CD8-positive, alpha-beta memory T cell (primary cell): ENCODE data around the gene TNP2. TPM values are rescaled to one million over a fixed set of nuclear protein-coding genes. Genes with fewer than 3 reads are reported as not detected.
A peak's percentile ranks its signal among the peaks of the same experiment; 100 is the strongest.
"Not testable (repeated sequence)": the region's sequence is repeated elsewhere in the genome, so short reads cannot be mapped to it uniquely, and the experiment has no call there.

Experiments
- CTCF ChIA-PET: fragments of 350-600 bp; sonication (Branson Sonifier 250); formaldehyde crosslinking; loops from one replicate; lab custom pipeline; 2021; ENCODE audit warnings: antibody characterized with exemption; lab: Charles Lee
- POLR2A ChIA-PET: fragments of 350-600 bp; sonication (Branson Sonifier 250); formaldehyde crosslinking; loops from one replicate; lab custom pipeline; 2021; ENCODE audit warnings: antibody characterized with exemption; lab: Charles Lee
- DNase-seq, 5 donors: peaks; one replicate each; pipeline versions ENCODE4 v3.0.0 to v3.0.0-alpha.2; 2020 to 2022; ENCODE audit warnings: mixed read lengths in 1 of 5
- H3K27ac ChIP-seq: one replicate; pipeline ENCODE4 v1.7.0; 2013; ENCODE audit warnings: low read depth, mild to moderate bottlenecking, low read length, moderate library complexity
- H3K27me3 ChIP-seq: 2 replicates; pipeline ENCODE4 v1.7.0; 2013; ENCODE audit warnings: low read length, mild to moderate bottlenecking; ENCODE audit not compliant: insufficient read depth, poor library complexity, severe bottlenecking
- H3K36me3 ChIP-seq: 2 replicates; pipeline ENCODE4 v1.7.0; 2013; ENCODE audit warnings: mild to moderate bottlenecking, low read length, moderate library complexity; ENCODE audit not compliant: insufficient read depth
- H3K4me1 ChIP-seq: 2 replicates; pipeline ENCODE4 v1.7.0; 2013; ENCODE audit warnings: mild to moderate bottlenecking, low read length, moderate library complexity; ENCODE audit not compliant: insufficient read depth
- H3K4me3 ChIP-seq: 2 replicates; pipeline ENCODE4 v1.7.0; 2013; ENCODE audit warnings: mild to moderate bottlenecking, low read length
- H3K9me3 ChIP-seq: 2 replicates; pipeline ENCODE4 v1.7.0; 2013; ENCODE audit warnings: mild to moderate bottlenecking, low read length
- H3K27ac Mint-ChIP-seq, 8 donors: one replicate each; pipeline ENCODE4 v1.8.0; 2020 to 2021; ENCODE audit warnings: mixed read lengths in 8 of 8, mild to moderate bottlenecking in 6 of 8, inconsistent platforms in 3 of 8, moderate library complexity in 3 of 8
- H3K27me3 Mint-ChIP-seq, 2 donors: one replicate each; pipeline ENCODE4 v1.8.0; 2020 to 2021; ENCODE audit warnings: mixed read lengths in 2 of 2, mild to moderate bottlenecking in 1 of 2, moderate library complexity in 1 of 2
- H3K36me3 Mint-ChIP-seq, 3 donors: one replicate each; pipeline ENCODE4 v1.8.0; 2020 to 2021; ENCODE audit warnings: mixed read lengths in 3 of 3, inconsistent platforms in 1 of 3, mild to moderate bottlenecking in 1 of 3
- H3K4me1 Mint-ChIP-seq, 3 donors: one replicate each; pipeline ENCODE4 v1.8.0; 2020 to 2021; ENCODE audit warnings: mixed read lengths in 3 of 3, inconsistent platforms in 1 of 3, mild to moderate bottlenecking in 1 of 3
- H3K4me3 Mint-ChIP-seq, 7 donors: one replicate each; pipeline ENCODE4 v1.8.0; 2020 to 2021; ENCODE audit warnings: mixed read lengths in 7 of 7, mild to moderate bottlenecking in 6 of 7, moderate library complexity in 4 of 7, inconsistent platforms in 2 of 7
- H3K9me3 Mint-ChIP-seq, 5 donors: one replicate each; pipeline ENCODE4 v1.8.0; 2020 to 2022; ENCODE audit warnings: mixed read lengths in 5 of 5, mild to moderate bottlenecking in 3 of 5, moderate library complexity in 2 of 5, inconsistent platforms in 1 of 5
- polyA plus RNA-seq: library from polyadenylated mRNA; unstranded; fragments of 300-500 nt; fragmentation: Illumina TruSeq; gene quantifications from one replicate; pipeline ENCODE4 v1.2.3, GENCODE V29; 2021
- total RNA-seq, 2 experiments: library from RNA; stranded (reverse); gene quantifications; one replicate each; pipeline ENCODE4 v1.2.3, GENCODE V29; 2021

The TNP2 gene
- total and polyA plus RNA-seq, 3 experiments from 2014 or later, result not detected

DNA sequence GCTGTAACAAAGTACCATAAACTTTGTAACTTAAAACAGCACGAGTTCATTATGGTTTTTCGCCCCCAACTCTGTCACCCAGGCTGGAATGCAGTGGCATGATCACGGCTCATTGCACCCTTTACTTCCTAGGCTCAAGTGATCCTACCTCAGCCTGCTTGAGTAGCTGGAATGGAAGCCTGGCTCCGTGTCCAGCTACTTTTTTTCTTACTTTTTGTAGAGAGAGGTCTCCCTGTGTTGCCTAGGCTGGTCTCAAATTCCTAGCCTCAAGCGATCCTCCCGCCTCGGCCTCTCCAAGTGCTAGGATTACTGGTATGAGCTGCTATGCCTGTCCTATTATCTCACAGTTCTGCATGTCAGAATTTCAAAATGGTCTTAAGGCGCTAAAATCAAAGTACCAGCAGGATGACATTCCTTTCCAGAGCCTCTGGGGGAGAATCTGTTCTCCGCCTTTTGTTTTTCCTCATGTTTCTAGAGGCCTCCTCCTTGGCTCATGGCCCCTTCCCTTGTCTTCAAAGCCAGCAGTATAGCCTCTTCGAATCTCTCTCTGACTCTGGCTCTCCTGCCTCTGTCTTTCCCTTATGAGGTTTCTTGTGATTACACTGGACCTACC lies 22.1 kb upstream of the TNP2 start:
- ChIA-PET POLR2A (no interaction called here), CTCF (interaction anchor here (0.7 kb wide), 1 partner anchor 65 kb away, joined by 3 read pairs; no protein-coding TSS in a partner anchor)
- Mint-ChIP-seq H3K4me1 (no peaks in the 10 kb centered on the region), H3K27ac (no peak overlapping the region), H3K9me3 (no peaks in the 10 kb centered on the region), H3K4me3 (no peak overlapping the region), H3K36me3 (peaks cover 0 to 4% (median 0%) of the 10 kb centered on the region in 3 donors), H3K27me3 (peaks cover 17 to 32% of the 10 kb centered on the region in 2 donors)
- Histone ChIP-seq H3K9me3 (no peaks in the 10 kb centered on the region), H3K4me1 (no peaks in the 10 kb centered on the region), H3K4me3 (no peak overlapping the region), H3K27ac (no peak overlapping the region), H3K36me3 (no peaks in the 10 kb centered on the region), H3K27me3 (peaks cover 3% of the 10 kb centered on the region)
- no peak for DNase-seq

DNA sequence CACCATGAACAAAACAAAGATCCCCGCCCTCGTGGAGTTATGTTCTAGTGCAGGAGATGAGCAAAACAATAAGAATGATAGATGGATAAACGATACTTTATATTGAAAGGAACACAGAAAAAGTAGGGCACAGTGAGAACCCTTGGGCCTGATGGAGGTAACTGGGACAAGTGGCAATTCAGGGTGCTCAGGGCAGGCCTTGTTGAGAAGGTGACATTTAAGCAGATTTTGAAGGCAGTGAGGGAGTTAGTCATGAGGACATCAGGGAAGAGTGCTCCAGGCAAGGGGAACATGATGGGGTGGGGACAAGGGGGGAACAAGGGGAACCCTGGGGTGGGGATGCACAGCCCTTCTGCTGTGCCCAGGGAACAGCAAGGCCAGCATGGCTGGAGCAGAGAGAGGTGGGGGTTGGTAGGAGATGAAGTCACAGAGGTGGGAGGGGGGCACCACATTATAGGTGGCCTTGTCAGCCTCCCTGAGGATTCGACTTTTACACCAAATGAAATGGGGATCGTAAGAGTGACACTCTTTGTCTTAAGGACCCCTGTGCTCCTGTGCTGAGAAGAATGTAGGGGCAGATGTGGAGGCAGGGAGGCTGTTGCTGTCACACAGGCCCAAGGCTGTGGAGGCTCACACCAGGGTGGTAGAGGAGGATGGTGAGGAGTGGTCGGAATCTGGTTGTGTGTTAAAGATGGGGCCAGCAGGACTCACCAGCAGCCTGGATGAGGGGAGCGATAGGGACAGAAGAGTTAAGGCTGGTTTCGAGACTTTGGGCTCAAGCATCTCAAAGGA lies 21.2 kb upstream of the TNP2 start:
- H3K4me1 Mint-ChIP-seq, result no peaks in the 10 kb centered on the region
- peak overlapping the region in 1 of 8 donors; percentile 51 for H3K27ac Mint-ChIP-seq
- no peak overlapping the region for H3K27ac ChIP-seq
- no peaks in the 10 kb centered on the region for H3K36me3 ChIP-seq
- peaks cover 17 to 32% of the 10 kb centered on the region in 2 donors for H3K27me3 Mint-ChIP-seq
- no peak for DNase-seq
- H3K9me3 Mint-ChIP-seq, result no peaks in the 10 kb centered on the region
- H3K4me3 Mint-ChIP-seq, result no peak overlapping the region
- no peaks in the 10 kb centered on the region for H3K4me1 ChIP-seq
- peaks cover 3% of the 10 kb centered on the region for H3K27me3 ChIP-seq
- no peak overlapping the region for H3K4me3 ChIP-seq
- ChIA-PET POLR2A (no interaction called here), CTCF (no interaction called here)
- H3K9me3 ChIP-seq, result no peaks in the 10 kb centered on the region
- peaks cover 0 to 4% (median 0%) of the 10 kb centered on the region in 3 donors for H3K36me3 Mint-ChIP-seq

DNA sequence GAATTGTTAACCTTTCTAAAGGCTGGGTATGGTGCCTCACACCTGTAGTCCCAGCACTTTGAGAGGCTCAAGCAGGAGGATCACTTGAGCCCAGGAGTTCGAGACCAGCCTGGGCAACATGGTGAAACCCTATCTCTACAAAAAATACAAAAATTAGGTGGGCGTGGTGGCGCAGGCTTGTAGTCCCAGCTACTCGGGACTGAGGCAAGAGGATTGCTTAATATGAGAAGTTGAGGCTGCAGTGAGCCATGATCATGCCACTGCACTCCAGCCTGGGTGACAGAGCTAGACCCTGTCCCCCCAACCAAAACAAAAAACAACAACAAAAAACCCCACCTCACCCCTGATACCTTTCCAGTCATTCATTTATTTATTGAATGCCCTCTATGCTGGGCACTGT lies 20.6 kb upstream of the TNP2 start:
- H3K36me3 ChIP-seq, H3K4me3 ChIP-seq, H3K4me1 ChIP-seq, H3K27ac Mint-ChIP-seq, POLR2A ChIA-PET, H3K27me3 ChIP-seq, H3K4me1 Mint-ChIP-seq, H3K9me3 ChIP-seq, H3K27ac ChIP-seq, H3K36me3 Mint-ChIP-seq, H3K4me3 Mint-ChIP-seq, H3K9me3 Mint-ChIP-seq, CTCF ChIA-PET, DNase-seq: not testable (repeated sequence)
- peaks cover 17 to 27% of the 10 kb centered on the region in 2 donors for H3K27me3 Mint-ChIP-seq

DNA sequence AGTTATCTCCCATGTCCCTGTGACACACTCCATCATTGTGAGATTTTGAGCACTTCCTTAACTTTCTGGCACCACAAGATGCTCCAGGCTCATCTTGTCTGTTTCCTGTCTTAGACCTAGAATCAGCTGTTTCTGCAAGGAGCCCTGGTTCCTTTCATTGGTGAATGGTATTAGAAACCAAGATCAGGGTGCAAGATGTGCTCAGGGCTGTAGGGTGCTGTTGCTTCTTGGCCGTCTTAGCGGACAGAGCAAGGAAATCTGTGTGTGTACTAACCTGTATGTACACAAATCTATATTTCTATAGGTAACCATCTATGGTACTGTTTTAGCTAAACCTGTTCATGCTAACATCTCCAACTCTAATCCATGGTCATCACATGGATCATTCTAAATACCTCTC lies 20.1 kb upstream of the TNP2 start:
- peaks cover 3% of the 10 kb centered on the region for H3K27me3 ChIP-seq
- peaks cover 0 to 4% (median 0%) of the 10 kb centered on the region in 3 donors for H3K36me3 Mint-ChIP-seq

DNA sequence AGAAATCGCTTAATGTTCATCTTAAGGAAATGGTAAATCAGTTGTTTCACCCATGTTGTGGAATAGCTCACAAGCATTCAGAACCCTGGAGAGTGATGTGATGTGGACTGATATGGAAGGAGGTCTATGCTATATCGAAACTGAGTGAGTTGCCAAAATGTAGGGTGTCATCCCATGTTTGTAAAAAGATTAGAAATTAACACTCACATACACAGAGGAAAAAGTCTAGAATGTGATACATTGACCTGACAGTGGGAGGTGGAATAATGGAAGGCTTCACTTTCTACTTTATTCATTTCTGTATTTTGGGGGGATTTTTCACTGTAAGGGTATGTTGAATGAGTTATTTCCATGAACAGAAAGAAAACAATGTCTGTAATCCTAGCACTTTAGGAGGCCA lies 16.7 kb upstream of the TNP2 start:
- peaks cover 15 to 22% of the 10 kb centered on the region in 2 donors for H3K27me3 Mint-ChIP-seq
- no peaks in the 10 kb centered on the region for H3K4me1 Mint-ChIP-seq
- Histone ChIP-seq H3K36me3 (no peaks in the 10 kb centered on the region), H3K27me3 (no peaks in the 10 kb centered on the region), H3K9me3 (no peaks in the 10 kb centered on the region), H3K4me1 (no peaks in the 10 kb centered on the region), H3K4me3 (no peak overlapping the region), H3K27ac (no peak overlapping the region)
- no peak overlapping the region for H3K4me3 Mint-ChIP-seq
- no peak overlapping the region for H3K27ac Mint-ChIP-seq
- H3K36me3 Mint-ChIP-seq, result peaks cover 0 to 4% (median 0%) of the 10 kb centered on the region in 3 donors
- ChIA-PET POLR2A (no interaction called here), CTCF (interaction anchor here (0.6 to 1.1 kb wide), 2 partner anchors 29 to 71 kb away, joined by 3 read pairs; partner anchors contain the start of gene SOCS1)
- H3K9me3 Mint-ChIP-seq, result no peaks in the 10 kb centered on the region
- no peak for DNase-seq

More for the DNA sequence above, 20.1 kb upstream of the TNP2 start:
- no peak overlapping the region for H3K4me3 Mint-ChIP-seq
- H3K27me3 Mint-ChIP-seq, result peaks cover 17 to 27% of the 10 kb centered on the region in 2 donors
- H3K9me3 Mint-ChIP-seq, result no peaks in the 10 kb centered on the region
- no peak for DNase-seq
- POLR2A ChIA-PET, result no interaction called here
- CTCF ChIA-PET, result no interaction called here
- H3K36me3 ChIP-seq, result no peaks in the 10 kb centered on the region
- no peaks in the 10 kb centered on the region for H3K4me1 ChIP-seq
- no peaks in the 10 kb centered on the region for H3K4me1 Mint-ChIP-seq
- H3K9me3 ChIP-seq, result no peaks in the 10 kb centered on the region
- H3K27ac ChIP-seq, result no peak overlapping the region
- no peak overlapping the region for H3K27ac Mint-ChIP-seq
- H3K4me3 ChIP-seq, result no peak overlapping the region

DNA sequence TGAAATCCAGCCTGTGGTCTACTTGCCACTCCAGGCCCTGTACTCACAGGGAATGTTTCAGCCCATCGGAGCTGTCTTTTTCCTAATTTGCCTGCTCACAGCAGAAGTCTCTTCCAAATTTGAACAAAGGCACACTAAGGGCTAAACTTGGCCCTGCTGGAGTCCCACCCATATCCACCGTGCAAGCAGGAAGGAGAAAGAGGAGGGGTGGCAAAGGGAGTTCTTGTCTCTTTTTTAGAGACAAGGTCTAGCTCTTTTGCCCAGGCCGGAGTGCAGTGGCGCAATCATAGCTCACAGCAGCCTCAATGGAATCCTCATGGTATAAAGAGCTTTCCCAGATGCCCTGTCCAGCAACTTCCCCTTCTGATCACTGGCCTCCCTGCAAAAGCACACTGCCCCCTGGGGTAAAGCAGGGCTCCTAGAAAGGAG lies 14.7 kb upstream of the TNP2 start:
- no peak overlapping the region for H3K4me3 Mint-ChIP-seq
- DNase-seq, result no peak
- H3K27me3 ChIP-seq, result no peaks in the 10 kb centered on the region
- no peaks in the 10 kb centered on the region for H3K4me1 ChIP-seq
- H3K4me1 Mint-ChIP-seq, result no peaks in the 10 kb centered on the region
- peaks cover 8 to 11% of the 10 kb centered on the region in 2 donors for H3K27me3 Mint-ChIP-seq
- H3K9me3 Mint-ChIP-seq, result no peaks in the 10 kb centered on the region
- H3K36me3 Mint-ChIP-seq, result peaks cover 0 to 4% (median 0%) of the 10 kb centered on the region in 3 donors
- no peaks in the 10 kb centered on the region for H3K9me3 ChIP-seq
- H3K27ac ChIP-seq, result no peak overlapping the region
- H3K4me3 ChIP-seq, result no peak overlapping the region
- no peaks in the 10 kb centered on the region for H3K36me3 ChIP-seq
- POLR2A ChIA-PET, result no interaction called here
- peak overlapping the region in 1 of 8 donors; percentile 35 for H3K27ac Mint-ChIP-seq
- CTCF ChIA-PET, result interaction anchor here (0.7 to 1.3 kb wide), 2 partner anchors 29 to 72 kb away, joined by 3 to 4 read pairs; no protein-coding TSS in a partner anchor

DNA sequence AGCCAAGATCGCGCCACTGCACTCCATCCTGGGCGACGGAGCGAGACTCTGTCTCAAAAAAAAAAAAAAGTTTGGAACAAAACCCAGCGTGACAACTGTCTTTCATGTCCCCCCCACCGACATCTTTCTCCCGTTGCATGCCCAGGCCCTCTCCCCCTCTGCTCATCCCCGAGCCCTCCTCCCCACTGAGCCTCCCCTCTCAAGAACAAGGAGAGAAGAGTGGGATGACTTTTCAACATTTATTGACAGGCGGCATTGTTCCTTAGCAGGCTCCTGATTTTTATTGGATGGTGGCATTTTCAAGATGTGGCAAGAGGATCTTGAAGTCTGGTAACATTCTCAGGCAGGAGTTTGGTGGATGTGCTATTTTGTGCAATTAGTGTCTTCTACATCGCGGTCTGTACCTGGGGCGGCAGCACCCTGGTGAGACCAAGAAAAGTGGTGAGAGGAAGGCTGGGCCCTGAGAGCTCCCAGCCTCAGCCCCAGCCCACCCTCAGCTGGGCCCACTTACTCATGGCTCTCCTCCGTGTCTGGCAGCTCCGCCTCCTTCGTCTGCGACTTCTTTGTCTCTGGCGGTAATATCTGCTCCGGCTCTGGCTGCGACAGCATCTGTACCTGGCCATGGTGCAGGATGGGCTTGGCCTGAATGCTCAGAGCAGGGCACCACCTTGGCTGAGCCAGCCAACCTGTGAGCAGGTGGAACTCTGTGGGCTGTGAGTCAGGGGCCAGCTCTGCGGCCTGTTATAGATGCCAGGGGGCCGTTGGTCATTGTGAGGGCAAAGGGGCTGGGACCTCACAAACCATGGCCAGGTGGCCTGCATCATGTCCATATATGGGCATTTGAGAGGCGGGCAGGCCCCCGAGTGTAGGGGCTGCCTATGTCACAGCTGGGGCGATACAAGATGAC lies 11.7 kb upstream of the TNP2 start, which contains the start of gene PRM1:
TSS of gene PRM1 (minus strand) at position 715 of the 907 bp plus-strand sequence. CDS start at position 623, 92 bp downstream.
- Mint-ChIP-seq H3K9me3 (no peaks in the 10 kb centered on the region), H3K27ac (no peak within 1 kb of the TSS), H3K36me3 (no peaks in the 10 kb centered on the region), H3K4me1 (no peaks in the 10 kb centered on the region), H3K4me3 (peak within 1 kb of the TSS in 1 of 7 donors; percentile 32), H3K27me3 (peaks cover 8 to 12% of the 10 kb centered on the region in 2 donors)
- no peak for DNase-seq
- Histone ChIP-seq H3K27me3 (no peaks in the 10 kb centered on the region), H3K36me3 (no peaks in the 10 kb centered on the region), H3K4me1 (no peaks in the 10 kb centered on the region), H3K9me3 (no peaks in the 10 kb centered on the region), H3K4me3 (no peak within 1 kb of the TSS), H3K27ac (no peak within 1 kb of the TSS)
- ChIA-PET POLR2A (no interaction called here), CTCF (interaction anchor here (1.3 kb wide), 1 partner anchor 19 kb away, joined by 3 read pairs; no protein-coding TSS in a partner anchor)
